Esophagus mucosa (tissue), 1 donor: ENCODE results near the gene LDLR. TPM values are rescaled to one million over a fixed set of nuclear protein-coding genes. Genes with fewer than 3 reads are reported as not detected.
"Not testable (repeated sequence)": the region's sequence is repeated elsewhere in the genome, so short reads cannot be mapped to it uniquely, and the experiment has no call there.

Experiments
- ATAC-seq: fragments of 200-7000 bp; cut with Tn5 transposase; one replicate; pipeline ENCODE4 v1.9.1; 2020
- total RNA-seq: library from RNA; stranded (reverse); gene quantifications from one replicate; pipeline ENCODE4 v1.2.4, GENCODE V29; 2023
- donor health status: DM: yes; HTN: yes; CAD: no.

The LDLR gene
- total RNA-seq, 1 donor from 2014 or later: 117 TPM

- no peak for ATAC-seq
Observed at GRCh38 chr19:11141937-11142527, 52.8 kb downstream of the LDLR start.

GRCh38 chr19:11142528-11143171 is 53.4 kb downstream of the LDLR start:
- peak; percentile 67 for ATAC-seq

GRCh38 chr19:11145536-11145924 is 56.3 kb downstream of the LDLR start:
- ATAC-seq: no peak

- no peak for ATAC-seq
Observed at GRCh38 chr19:11148001-11148400, 58.7 kb downstream of the LDLR start.

- ATAC-seq: no peak
Observed at GRCh38 chr19:11151181-11151580, 61.9 kb downstream of the LDLR start.

GRCh38 chr19:11152318-11153062 is 63.2 kb downstream of the LDLR start:
- ATAC-seq: peak; percentile 28

- no peak for ATAC-seq
Observed at GRCh38 chr19:11154683-11155047, 65.4 kb downstream of the LDLR start.

GRCh38 chr19:11155373-11156120 is 66.3 kb downstream of the LDLR start, which contains the start of gene SPC24:
TSS of gene SPC24 (minus strand) at chr19:11155782. CDS start at chr19:11155776, 6 bp downstream.
- ATAC-seq: peak; percentile 96

GRCh38 chr19:11159598-11160439 is 70.6 kb downstream of the LDLR start:
- ATAC-seq: no peak

- not testable (repeated sequence) for ATAC-seq
Observed at GRCh38 chr19:11160440-11160768, 71.1 kb downstream of the LDLR start.

- ATAC-seq: no peak
Observed at GRCh38 chr19:11164296-11164695, 75.0 kb downstream of the LDLR start.

GRCh38 chr19:11164879-11165406 is 75.7 kb downstream of the LDLR start:
- ATAC-seq: no peak

GRCh38 chr19:11165486-11166030 is 76.3 kb downstream of the LDLR start:
- no peak for ATAC-seq

- ATAC-seq: no peak
Observed at GRCh38 chr19:11166281-11167142, 77.2 kb downstream of the LDLR start.

- peak; percentile 89 for ATAC-seq
Observed at GRCh38 chr19:11168568-11168967, 79.3 kb downstream of the LDLR start.

GRCh38 chr19:11169896-11170678 is 80.8 kb downstream of the LDLR start:
- no peak for ATAC-seq

- ATAC-seq: no peak
Observed at GRCh38 chr19:11171144-11171543, 81.9 kb downstream of the LDLR start.

GRCh38 chr19:11172576-11172975 is 83.3 kb downstream of the LDLR start:
- ATAC-seq: no peak

GRCh38 chr19:11173516-11174155 is 84.4 kb downstream of the LDLR start:
- no peak for ATAC-seq
